ENCODE results near the gene CGRRF1.

Gene CGRRF1

GRCh38 chr14:54547583-54547982 lies 37.9 kb downstream of the CGRRF1 start:
- Histone ChIP-seq H3K27ac (ENCODE audit: low read depth, low read length) (no peak overlapping the region), H3K4me1 (ENCODE audit: control insufficient read depth, low read length) (peaks cover 12% of the 10 kb centered on the region), H3K4me3 (ENCODE audit: low read length) (no peak overlapping the region), H3K27me3 (ENCODE audit: control insufficient read depth, low read length) (no peaks in the 10 kb centered on the region), H3F3A (ENCODE audit: control insufficient read depth, insufficient read depth) (no peaks in the 10 kb centered on the region), H3K9me2 (replicated peaks; ENCODE audit: control insufficient read depth, low read length) (no peaks in the 10 kb centered on the region), H3K4me2 (ENCODE audit: low read length) (no peak overlapping the region), H3K79me2 (ENCODE audit: control insufficient read depth, low read length) (no peaks in the 10 kb centered on the region), H4K20me1 (ENCODE audit: control insufficient read depth, insufficient read depth, low read depth, low read length) (no peaks in the 10 kb centered on the region), H3K9me3 (ENCODE audit: control insufficient read depth, insufficient read depth, low read length) (no peaks in the 10 kb centered on the region), H3K36me3 (ENCODE audit: control insufficient read depth, low read length) (no peaks in the 10 kb centered on the region)
- TF ChIP-seq CTCF (IDR thresholded peaks at IDR 0.05; ENCODE audit: low read depth, low read length, poor library complexity, severe bottlenecking) (no peak), EZH2phosphoT487 (IDR thresholded peaks at IDR 0.05; ENCODE audit: borderline replicate concordance, low read length) (no peak)

GRCh38 chr14:54548491-54548890 lies 38.8 kb downstream of the CGRRF1 start:
- Histone ChIP-seq H3K9me2 (replicated peaks; ENCODE audit: control insufficient read depth, low read length) (no peaks in the 10 kb centered on the region), H3K79me2 (ENCODE audit: control insufficient read depth, low read length) (no peaks in the 10 kb centered on the region), H4K20me1 (ENCODE audit: control insufficient read depth, insufficient read depth, low read depth, low read length) (no peaks in the 10 kb centered on the region), H3K27me3 (ENCODE audit: control insufficient read depth, low read length) (no peaks in the 10 kb centered on the region), H3K4me3 (ENCODE audit: low read length) (no peak overlapping the region), H3K4me1 (ENCODE audit: control insufficient read depth, low read length) (peaks cover 12% of the 10 kb centered on the region), H3K9me3 (ENCODE audit: control insufficient read depth, insufficient read depth, low read length) (no peaks in the 10 kb centered on the region), H3K27ac (ENCODE audit: low read depth, low read length) (no peak overlapping the region), H3F3A (ENCODE audit: control insufficient read depth, insufficient read depth) (no peaks in the 10 kb centered on the region), H3K4me2 (ENCODE audit: low read length) (no peak overlapping the region), H3K36me3 (ENCODE audit: control insufficient read depth, low read length) (no peaks in the 10 kb centered on the region)
- TF ChIP-seq EZH2phosphoT487 (IDR thresholded peaks at IDR 0.05; ENCODE audit: borderline replicate concordance, low read length), result no peak
- no peak for TF ChIP-seq CTCF (IDR thresholded peaks at IDR 0.05; ENCODE audit: low read depth, low read length, poor library complexity, severe bottlenecking)

GRCh38 chr14:54549862-54550261 lies 40.2 kb downstream of the CGRRF1 start:
- no peak overlapping the region for H3K27ac ChIP-seq (ENCODE audit: low read depth, low read length)
- TF ChIP-seq EZH2phosphoT487 (IDR thresholded peaks at IDR 0.05; ENCODE audit: borderline replicate concordance, low read length) (no peak), CTCF (IDR thresholded peaks at IDR 0.05; ENCODE audit: low read depth, low read length, poor library complexity, severe bottlenecking) (no peak)
- no peaks in the 10 kb centered on the region for H3K79me2 ChIP-seq (ENCODE audit: control insufficient read depth, low read length)

GRCh38 chr14:54550514-54550913 lies 40.8 kb downstream of the CGRRF1 start:
- TF ChIP-seq EZH2phosphoT487 (IDR thresholded peaks at IDR 0.05; ENCODE audit: borderline replicate concordance, low read length), result no peak
- no peak for TF ChIP-seq CTCF (IDR thresholded peaks at IDR 0.05; ENCODE audit: low read depth, low read length, poor library complexity, severe bottlenecking)
- Histone ChIP-seq H3K27ac (ENCODE audit: low read depth, low read length) (no peak overlapping the region), H3K27me3 (ENCODE audit: control insufficient read depth, low read length) (no peaks in the 10 kb centered on the region), H3K9me2 (replicated peaks; ENCODE audit: control insufficient read depth, low read length) (no peaks in the 10 kb centered on the region), H3K4me3 (ENCODE audit: low read length) (no peak overlapping the region), H3K36me3 (ENCODE audit: control insufficient read depth, low read length) (no peaks in the 10 kb centered on the region), H3K79me2 (ENCODE audit: control insufficient read depth, low read length) (no peaks in the 10 kb centered on the region), H4K20me1 (ENCODE audit: control insufficient read depth, insufficient read depth, low read depth, low read length) (no peaks in the 10 kb centered on the region), H3K4me2 (ENCODE audit: low read length) (no peak overlapping the region), H3K9me3 (ENCODE audit: control insufficient read depth, insufficient read depth, low read length) (no peaks in the 10 kb centered on the region), H3F3A (ENCODE audit: control insufficient read depth, insufficient read depth) (no peaks in the 10 kb centered on the region), H3K4me1 (ENCODE audit: control insufficient read depth, low read length) (peaks cover 12% of the 10 kb centered on the region)

More at GRCh38 chr14:54549862-54550261, 40.2 kb downstream of the CGRRF1 start:
- Histone ChIP-seq H3F3A (ENCODE audit: control insufficient read depth, insufficient read depth) (no peaks in the 10 kb centered on the region), H4K20me1 (ENCODE audit: control insufficient read depth, insufficient read depth, low read depth, low read length) (no peaks in the 10 kb centered on the region), H3K27me3 (ENCODE audit: control insufficient read depth, low read length) (no peaks in the 10 kb centered on the region), H3K4me2 (ENCODE audit: low read length) (no peak overlapping the region), H3K36me3 (ENCODE audit: control insufficient read depth, low read length) (no peaks in the 10 kb centered on the region), H3K4me1 (ENCODE audit: control insufficient read depth, low read length) (peaks cover 12% of the 10 kb centered on the region), H3K9me3 (ENCODE audit: control insufficient read depth, insufficient read depth, low read length) (no peaks in the 10 kb centered on the region), H3K4me3 (ENCODE audit: low read length) (no peak overlapping the region), H3K9me2 (replicated peaks; ENCODE audit: control insufficient read depth, low read length) (no peaks in the 10 kb centered on the region)
